Cerebellar nuclear complex (tissue), 1 donor: ENCODE results near the gene SLC39A11.
"Not testable (repeated sequence)": the region's sequence is repeated elsewhere in the genome, so short reads cannot be mapped to it uniquely, and the experiment has no call there.

Source experiments
- DNase-seq, 2 experiments: peaks; one replicate each; lab custom pipeline; 2025; lab: John Stamatoyannopoulos, UW

The SLC39A11 gene

DNA sequence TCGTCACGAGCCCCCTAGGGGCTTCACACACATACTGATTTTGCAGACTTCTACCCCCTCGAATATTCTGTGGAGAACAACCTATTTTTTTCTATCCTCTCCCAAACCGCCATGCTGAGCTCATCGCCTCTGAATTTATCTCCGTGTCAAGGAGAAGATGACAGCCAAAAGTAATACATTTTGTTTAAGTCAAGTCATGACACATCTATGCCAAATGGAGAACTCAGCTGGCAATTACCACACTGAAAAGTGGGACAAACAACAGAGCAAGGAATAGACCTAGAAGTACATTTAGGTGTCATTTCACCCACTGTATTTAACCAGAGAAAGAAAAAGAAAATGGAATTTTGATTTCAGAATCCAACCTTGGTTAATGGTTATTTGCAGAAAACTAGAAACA is 260.2 kb downstream of the SLC39A11 start:
- no peak for DNase-seq

DNA sequence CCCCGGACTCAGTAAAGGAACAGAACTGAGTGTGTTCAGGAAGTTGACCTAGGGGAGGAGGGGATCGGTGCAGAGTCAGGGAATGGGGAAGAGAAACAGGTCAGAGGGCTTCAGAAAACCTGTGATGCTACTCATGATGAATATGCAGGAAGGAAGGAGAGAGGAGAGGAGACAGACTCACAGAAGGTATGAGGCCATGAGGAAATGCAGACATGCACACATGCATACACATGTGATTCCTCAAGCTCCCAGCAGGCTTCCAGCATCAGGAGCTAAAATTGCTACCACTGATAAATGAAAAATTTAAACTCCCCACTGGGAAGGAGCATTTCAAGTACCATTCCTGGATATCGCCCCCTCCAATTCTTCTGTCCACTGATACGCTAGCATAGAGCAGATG is 262.6 kb downstream of the SLC39A11 start:
- DNase-seq = no peak

DNA sequence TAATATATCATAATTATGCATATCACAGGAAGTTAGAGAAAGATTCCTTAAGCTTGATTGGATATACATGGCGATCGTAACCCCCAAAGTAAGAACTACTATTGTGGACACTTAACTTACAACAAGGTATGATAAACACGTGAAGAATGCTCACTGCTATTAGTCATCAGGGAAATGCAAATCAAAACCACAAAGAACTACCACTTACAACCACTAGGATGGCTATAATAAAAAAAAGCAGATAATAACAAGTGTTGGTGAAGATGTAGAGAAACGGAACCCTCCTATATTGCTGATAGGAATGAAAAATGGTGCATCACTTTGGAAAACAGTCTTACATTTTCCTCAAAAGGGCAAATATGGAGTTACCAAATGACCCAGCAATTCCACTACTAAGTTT is 265.9 kb downstream of the SLC39A11 start:
- DNase-seq = no peak

DNA sequence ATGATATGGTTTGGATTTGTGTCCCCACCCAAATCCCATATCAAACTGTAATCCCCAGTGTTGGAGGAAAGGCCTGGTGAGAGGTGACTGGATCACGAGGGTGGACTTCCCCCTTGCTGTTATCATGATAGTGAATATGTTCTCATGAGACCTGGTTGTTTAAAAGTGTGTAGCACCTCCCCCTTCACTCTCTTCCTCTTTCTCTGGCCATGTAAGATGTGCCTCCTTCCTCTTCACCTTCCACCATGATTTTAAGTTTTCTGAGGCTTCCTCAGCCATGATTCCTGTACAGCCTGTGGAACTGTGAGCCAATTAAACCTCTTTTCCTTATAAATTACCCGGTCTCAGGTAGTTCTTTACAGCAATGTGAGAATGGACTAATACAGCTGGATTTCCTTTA is 266.4 kb downstream of the SLC39A11 start:
- DNase-seq = not testable (repeated sequence)

DNA sequence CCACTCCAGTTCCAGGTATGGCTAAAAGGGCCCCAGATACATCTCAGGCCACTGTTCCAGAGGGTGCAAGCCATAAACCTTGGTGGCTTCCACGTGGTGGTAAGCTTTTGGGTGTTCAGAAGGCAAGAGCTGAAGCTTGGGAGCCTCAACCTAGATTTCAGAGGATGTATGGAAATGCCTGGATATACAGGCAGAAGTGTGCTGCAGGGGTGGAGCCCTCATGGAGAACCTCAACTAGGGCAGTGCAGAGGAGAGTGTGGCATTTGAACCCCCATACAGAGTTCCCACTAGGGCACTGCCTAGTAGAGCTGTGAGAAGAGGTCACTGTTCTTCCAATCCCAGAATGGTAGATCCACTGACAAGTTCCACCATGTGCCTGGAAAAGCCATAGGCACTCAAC is 267.3 kb downstream of the SLC39A11 start:
- DNase-seq = no peak

DNA sequence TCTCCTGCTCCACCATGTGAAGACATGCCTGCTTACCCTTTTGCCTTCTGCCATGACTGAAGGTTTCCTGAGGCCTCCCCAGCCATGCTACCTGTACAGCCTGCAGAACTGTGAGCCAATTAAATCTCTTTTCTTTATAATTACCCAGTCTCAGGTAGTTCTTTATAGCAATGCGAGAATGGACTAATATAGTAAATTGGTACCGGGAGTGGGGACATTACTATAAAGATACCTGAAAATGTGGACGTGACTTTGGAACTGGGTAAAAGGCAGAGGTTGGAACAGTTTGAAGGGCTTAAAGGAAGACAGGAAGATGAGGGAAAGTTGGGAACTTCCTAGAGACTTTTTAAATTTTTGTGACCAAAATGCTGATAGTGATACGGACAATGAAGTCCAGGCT is 268.2 kb downstream of the SLC39A11 start:
- DNase-seq = not testable (repeated sequence)

DNA sequence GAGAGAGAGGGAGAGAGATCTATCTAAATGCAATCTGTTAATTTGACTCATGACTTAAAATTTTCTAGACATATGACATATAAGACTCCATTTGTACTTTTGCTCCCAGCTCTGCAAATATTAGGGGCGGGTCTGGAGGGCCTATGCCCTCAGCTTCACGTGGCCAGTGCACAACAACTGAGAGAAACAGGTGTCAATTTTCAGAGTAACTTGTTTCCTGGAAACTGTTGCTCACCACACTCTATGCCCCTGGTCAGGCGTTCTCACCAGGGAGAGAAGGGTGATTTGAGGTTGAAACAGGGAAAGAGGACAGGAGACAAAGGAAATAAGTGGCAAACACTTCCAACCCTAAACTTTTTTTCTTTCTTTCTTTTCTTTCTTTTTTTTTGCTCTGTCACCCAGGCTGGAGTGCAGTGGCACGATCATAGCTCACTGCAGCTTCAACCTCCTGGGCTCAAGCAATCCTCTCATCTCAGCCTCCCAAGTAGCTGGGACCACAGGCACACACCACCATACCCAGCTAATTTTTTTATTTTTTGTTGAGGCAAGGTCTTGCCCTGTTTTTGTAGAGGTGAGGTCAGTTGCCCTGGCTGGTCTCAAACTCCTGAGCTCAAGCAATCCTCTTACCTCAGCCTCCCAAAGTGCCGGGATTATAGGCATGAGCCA is 270.0 kb downstream of the SLC39A11 start:
- no peak for DNase-seq

DNA sequence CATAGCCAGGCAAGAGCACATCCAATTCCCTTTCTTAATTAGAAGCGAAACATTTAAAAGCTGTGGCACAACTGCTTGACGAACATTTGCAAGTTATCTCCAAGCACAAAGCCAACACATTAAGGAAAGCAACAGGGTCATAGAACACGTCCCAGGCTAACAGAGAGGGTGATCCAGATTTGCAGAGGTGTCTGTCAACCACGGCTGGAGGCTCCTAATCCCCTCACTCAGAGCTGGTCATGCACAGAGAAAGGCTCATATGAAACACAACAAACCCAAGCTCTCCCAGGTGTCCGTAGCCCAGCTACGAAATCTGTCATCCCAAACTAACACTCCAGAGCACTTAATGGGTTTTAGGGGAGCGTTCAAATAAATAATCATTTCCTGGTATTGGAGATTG is 276.1 kb downstream of the SLC39A11 start:
- no peak for DNase-seq

DNA sequence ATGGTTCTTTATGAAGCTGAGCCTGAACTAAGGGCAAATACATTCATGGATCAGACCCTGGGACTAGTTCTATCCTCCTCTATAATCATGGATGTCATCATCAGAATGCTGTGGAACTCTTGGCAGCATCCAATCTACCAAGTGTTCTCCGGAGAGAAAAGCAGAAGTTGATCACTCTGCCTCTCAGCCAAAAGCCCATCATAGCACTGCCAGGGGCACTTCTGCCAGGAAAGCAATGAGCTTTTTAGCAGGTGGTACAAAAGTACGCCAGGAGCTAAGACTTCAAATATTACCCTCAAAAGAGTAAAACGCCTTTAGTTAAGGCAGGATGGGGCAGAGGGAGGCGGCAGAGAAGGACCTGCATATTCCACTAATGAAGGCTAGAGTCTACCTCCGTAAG is 279.0 kb downstream of the SLC39A11 start:
- DNase-seq = no peak

DNA sequence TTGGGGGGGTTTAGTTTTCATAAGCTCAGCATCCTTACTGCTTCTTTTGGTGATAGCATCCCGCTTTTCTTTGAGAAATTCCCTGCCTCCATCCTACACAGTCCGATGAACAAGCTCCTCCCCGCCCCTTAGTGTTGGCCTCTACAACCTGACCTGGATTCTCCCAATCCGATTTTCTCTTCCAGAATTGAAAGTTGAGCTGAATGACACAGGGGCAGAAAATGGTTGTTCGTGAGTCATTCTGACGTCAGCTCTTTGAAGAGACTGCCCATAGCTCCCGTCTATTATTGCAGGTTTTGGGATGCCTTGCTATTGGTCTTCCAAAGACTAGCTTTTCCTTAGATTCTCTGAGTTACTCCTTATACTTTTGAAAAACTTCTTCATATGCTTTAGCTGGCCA is 279.7 kb downstream of the SLC39A11 start:
- no peak for DNase-seq

DNA sequence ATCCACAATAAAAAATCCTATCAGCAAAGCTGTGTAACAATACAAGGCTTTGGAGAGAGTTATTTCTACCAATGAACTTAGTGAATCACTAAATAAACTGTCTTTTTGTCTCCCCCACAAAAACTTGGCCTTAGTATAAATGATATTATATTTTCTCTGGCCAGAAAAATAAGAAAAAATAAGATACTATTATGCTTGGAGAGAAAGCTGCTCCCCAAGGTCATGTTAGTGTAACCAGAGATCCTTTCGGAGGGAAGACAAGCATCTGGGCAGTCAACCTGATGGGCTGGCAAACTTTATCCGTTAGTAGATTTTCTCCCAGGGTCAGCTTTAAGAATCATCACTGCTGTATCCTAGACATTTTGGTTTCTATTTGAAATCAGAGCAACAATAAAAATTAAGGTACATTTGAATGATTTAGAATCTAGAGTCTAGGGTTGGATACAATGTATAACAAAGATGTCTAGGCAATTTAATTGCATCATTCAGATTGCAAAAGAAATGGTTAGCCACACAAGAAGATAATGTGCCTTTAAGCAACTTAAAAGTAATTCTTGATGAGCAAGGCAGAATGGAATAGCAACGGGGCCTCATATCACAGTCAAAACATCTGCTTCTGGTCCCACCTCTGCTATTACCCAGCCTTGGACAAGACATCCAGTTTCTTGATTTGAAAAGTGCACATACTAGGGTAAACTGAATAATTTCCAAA is 280.4 kb downstream of the SLC39A11 start:
- DNase-seq = no peak

DNA sequence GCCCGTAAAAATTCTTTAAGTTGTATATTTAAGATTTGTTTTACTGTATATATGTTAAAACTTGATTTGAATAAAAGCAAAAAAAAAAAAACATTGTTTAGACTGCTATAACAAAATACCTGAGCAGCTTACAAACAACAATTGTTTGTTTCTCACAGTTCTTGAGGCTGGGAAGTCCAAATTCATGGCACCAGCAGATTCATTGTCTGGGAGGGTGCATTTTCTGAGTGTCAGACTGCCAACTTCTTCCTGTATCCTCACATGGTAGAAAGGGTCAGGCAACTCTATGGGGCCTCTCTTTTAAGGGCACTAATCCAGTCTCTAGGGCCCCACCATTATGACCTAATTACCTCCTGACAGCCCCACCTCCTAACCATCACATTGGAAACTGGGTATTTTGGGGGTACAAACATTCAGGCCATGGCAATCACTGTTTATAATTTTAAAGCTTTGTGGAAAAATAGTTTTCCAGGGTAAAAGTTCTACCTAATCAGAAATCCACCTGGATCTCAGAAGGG is 281.4 kb downstream of the SLC39A11 start:
- no peak for DNase-seq

DNA sequence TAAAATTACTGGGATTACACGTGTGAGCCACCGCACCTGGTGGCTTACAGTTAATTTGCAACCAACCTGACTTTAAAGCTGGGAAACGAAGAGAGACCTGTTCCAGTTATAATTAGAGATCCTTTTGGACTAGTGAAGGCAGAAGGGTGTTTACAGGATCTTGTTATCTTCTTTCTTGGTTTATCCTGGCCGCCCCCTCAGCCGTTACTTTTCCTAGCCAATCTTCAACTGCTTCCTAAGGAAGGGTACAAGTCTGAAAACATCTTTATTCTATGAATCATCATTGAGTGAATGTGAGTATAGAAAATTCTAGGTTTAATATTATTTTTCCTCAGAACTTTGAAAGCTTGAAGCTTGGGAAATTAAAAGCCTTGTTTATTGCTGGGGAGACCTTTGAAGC is 286.5 kb downstream of the SLC39A11 start:
- no peak for DNase-seq

DNA sequence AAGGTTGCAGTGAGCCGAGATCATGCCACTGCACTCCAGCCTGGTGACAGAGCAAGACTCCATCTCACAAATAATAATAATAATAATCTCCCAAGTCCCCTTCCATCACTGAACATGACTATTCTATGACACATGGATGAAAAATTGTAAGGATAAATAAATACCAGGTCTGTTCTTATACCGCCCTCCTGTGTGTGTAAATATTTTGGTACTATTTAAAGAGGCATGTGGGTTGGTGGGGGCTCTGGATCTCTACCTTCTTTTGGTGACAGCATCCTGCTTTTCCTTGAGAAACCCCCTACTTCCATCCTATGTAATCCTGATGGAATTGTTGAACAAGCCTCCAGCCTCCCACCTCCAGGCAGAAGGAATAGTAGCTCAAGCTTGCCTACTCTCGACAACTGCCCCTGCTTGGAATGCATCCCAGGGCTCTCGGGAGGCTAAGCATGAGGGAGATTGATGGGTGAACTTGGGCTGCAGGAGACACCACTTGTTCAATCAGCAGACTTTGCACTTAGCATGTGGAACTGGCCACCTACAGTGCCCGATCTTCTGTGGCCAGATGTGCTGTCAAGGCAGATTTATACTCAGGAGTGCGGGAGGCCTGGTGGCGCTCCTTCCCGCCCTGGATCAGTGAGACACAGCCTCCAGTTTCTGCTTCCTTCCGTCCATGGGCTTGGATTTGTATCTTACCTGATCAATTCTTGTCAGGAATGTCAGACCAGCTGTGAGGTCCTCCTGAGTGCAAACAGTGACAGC is 287.4 kb downstream of the SLC39A11 start:
- DNase-seq = no peak

DNA sequence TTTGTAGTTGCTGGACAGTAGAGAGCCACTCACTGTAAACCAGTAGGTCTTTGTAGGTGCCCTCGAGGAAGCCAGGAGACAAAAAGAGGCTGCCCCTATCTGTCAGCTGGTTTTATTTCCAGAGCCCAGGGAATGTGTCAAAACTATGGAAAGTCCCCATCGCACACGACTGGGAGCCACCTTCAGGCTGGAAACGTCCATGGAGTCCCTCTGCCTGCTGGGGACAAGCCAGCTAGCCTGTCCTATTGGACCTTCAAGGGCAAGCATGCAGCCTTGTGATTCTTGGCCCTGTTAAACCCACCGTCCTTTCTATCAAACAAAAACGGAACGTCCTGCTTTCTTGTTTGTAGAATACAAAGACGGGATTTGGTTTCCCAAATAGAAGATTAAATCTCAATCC is 289.8 kb downstream of the SLC39A11 start:
- no peak for DNase-seq

DNA sequence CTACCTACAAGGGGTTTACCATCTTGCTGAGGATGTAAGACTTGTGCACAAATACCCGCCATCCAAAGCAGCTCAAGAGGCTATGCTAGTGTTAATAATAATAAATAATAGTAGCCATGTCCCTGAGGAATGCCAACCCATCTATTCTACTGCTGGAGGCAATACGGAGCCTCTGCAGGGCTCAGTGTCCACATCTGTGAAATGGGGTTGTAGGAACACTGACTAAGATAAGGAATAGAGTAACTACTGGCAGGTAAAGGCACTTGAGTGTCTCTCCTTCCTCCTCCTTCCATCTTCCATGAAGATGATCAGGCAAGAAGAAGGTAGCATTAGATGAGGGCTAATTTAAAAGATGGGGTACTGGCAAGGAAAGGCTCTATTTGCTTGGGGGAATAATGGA is 295.3 kb downstream of the SLC39A11 start:
- no peak for DNase-seq

DNA sequence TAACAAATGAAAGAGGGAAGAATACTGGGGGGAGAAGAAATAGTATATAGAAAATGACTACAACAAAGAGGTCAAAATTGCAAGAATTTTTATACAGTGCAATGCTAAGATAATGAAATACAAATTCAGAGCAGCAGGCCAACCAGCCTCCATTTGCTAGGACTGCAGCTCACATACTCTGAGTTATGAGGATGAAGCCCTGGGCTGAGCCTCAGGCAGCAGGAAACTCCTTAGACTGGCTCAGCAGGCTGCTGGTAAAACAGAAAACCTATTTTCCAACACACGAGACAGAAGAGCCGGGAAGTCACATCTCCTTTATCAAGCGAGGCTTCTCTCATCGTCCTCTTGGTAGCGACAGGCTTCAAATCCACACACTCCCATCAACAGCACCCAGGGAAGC is 296.5 kb downstream of the SLC39A11 start:
- DNase-seq = no peak

DNA sequence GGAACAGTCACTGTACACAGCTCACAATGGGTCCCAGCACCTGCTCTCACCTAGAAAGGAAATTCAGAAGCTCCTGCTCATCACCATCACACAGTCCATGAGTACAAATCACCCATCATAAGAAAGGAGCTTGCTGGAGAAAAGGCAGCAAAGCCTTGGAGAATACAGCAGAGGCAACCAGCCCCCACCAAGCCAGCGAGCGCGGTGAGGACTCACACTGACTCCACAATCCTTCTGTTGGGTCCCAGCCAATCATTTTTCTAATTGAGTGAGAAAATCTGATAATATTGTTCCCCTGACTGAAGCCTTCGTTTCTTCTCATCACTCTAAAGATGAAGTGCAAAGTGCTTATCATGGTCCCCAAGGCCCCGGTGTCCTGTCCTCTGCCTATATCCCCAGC is 298.3 kb downstream of the SLC39A11 start:
- no peak for DNase-seq

DNA sequence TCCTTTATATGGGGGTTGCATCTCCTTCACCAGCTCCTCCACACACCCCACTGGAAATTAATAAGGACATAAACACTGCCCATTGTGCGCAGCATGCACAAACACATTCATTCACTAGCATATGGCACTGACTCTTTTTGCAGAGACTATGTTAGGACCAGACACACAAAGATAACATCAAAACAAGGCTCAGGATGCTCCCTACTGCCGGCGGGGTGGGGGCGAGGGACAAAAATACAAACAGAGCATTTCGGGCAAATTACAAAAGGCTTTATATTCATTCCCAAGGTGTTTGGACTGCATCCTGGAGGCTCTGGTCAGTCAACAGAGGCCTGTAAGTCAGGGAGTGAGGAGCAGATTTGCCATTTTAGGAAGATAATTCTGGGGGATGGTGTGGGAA is 299.7 kb downstream of the SLC39A11 start:
- DNase-seq = no peak

DNA sequence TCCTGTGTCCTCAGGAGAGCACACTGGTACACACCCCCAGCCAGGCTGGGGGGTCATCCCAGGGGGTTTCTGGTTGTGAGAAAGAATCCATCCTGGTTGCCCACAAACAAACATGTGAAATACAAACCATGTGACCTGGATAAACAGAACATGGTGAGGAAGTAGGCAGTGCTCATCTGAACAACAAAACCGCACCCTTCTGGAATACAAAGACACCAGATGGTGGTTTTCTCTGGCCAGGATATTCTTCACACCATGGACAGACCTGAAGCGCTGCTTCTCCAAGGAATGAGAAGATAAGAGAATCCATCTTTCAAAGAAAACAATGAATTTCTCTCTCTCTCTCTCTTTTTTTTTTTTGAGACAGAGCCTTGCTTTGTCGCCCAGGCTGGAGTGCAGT is 302.3 kb downstream of the SLC39A11 start:
- DNase-seq = no peak

DNA sequence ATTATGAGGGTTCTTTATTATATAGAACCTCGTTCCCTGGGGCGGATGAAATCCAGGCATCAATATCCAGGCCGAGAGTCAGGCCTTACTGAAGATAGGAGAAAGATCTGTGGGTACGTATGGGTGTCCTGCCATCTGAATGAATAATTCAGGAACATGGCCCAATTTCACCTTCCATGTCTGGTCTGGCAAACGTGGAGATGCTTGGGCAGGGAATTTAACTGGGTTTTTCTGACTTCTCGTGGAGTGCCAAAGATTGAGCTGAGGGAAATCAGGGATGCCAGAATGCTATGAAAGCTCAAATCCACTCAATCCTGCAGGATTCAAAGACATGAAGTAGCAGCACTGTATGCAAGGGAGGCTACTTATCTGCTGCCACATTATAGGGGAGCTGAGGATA is 302.8 kb downstream of the SLC39A11 start:
- DNase-seq = no peak

DNA sequence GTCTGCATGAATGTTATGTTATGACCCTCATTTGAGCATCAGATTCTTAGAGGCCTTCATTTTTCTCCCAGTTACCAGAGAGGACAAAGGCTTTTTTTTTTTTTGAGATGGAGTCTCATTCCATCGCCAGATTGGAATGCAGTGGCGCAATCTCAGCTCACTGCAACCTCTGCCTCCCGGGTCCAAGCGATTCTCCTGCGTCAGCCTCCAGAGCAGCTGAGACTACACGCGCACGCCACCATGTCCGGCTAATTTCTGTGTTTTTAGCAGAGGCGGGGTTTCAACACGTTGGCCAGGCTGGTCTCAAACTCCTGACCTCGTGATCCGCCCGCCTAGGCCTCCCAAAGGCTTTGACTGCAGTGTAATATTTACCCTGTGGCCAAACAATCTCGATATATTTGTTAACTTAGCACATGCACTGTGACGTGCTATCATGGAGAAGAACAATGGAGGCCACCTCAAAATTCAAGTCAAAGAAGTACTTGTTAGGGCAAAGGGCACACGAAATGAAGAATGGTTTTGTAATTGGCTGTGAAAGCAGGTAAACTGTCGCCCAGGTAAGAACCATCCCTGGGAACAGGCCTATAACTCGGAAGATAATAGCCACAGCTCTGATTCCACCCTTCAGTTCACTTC is 303.4 kb downstream of the SLC39A11 start:
- no peak for DNase-seq

DNA sequence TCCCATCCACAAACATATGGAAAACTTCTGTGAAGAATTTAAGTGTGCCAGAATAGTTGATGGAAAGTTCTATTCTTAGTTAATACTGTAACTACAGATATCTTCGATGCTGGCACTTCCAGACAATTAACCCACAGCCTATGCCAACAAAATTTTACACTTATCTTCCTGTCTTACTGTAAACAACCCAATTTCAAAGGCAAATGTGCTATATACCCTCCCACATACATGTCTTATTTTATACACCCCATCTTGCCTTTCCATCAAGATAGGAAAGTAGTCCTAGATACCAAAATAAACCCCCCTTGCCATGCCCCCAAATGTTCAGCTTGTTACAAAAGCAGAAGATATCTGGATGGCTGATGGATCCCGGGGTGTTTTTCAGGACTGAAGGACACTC is 306.3 kb downstream of the SLC39A11 start:
- no peak for DNase-seq
